ENCODE data around the gene SOX6.
"Not testable (repeated sequence)": the region's sequence is repeated elsewhere in the genome, so short reads cannot be mapped to it uniquely, and the experiment has no call there.

Gene SOX6

GRCh38 chr11:16032974-16033373 lies 323.4 kb downstream of the SOX6 start:
- TF ChIP-seq CTCF (IDR thresholded peaks at IDR 0.05; ENCODE audit: low read depth, low read length): no peak
- no peak for TF ChIP-seq EZH2phosphoT487 (IDR thresholded peaks at IDR 0.05; ENCODE audit: low read depth)

GRCh38 chr11:16031210-16031609 lies 325.1 kb downstream of the SOX6 start:
- TF ChIP-seq EZH2phosphoT487 (IDR thresholded peaks at IDR 0.05; ENCODE audit: low read depth) (no peak), CTCF (IDR thresholded peaks at IDR 0.05; ENCODE audit: low read depth, low read length) (no peak)
- Histone ChIP-seq H3K9me3 (ENCODE audit: insufficient read depth, low read length) (no peaks in the 10 kb centered on the region), H3K4me3 (ENCODE audit: low read length) (no peak overlapping the region), H3K27ac (ENCODE audit: low read length) (no peak overlapping the region), H2AFZ (ENCODE audit: low read depth, low read length) (no peak overlapping the region), H3K79me2 (ENCODE audit: low read length) (no peaks in the 10 kb centered on the region), H3K4me2 (ENCODE audit: low read length) (no peak overlapping the region), H3K27me3 (ENCODE audit: low read depth, low read length) (no peaks in the 10 kb centered on the region), H3K4me1 (ENCODE audit: low read length) (no peaks in the 10 kb centered on the region), H3K9ac (ENCODE audit: low read length) (no peak overlapping the region), H3K36me3 (replicated peaks; ENCODE audit: low read depth, low read length) (no peaks in the 10 kb centered on the region), H4K20me1 (ENCODE audit: insufficient read depth, low read length) (no peaks in the 10 kb centered on the region)

More at GRCh38 chr11:16032974-16033373, 323.4 kb downstream of the SOX6 start:
- H3K27ac ChIP-seq (ENCODE audit: low read length): no peak overlapping the region
- no peaks in the 10 kb centered on the region for H3K4me1 ChIP-seq (ENCODE audit: low read length)
- H2AFZ ChIP-seq (ENCODE audit: low read depth, low read length): no peak overlapping the region
- H3K9me3 ChIP-seq (ENCODE audit: insufficient read depth, low read length): no peaks in the 10 kb centered on the region
- no peaks in the 10 kb centered on the region for H3K79me2 ChIP-seq (ENCODE audit: low read length)
- H3K4me2 ChIP-seq (ENCODE audit: low read length): no peak overlapping the region
- H4K20me1 ChIP-seq (ENCODE audit: insufficient read depth, low read length): no peaks in the 10 kb centered on the region
- no peaks in the 10 kb centered on the region for H3K36me3 ChIP-seq (replicated peaks; ENCODE audit: low read depth, low read length)
- H3K27me3 ChIP-seq (ENCODE audit: low read depth, low read length): no peaks in the 10 kb centered on the region
- H3K4me3 ChIP-seq (ENCODE audit: low read length): no peak overlapping the region
- no peak overlapping the region for H3K9ac ChIP-seq (ENCODE audit: low read length)

GRCh38 chr11:16030664-16031063 lies 325.7 kb downstream of the SOX6 start:
- Histone ChIP-seq H3K79me2 (ENCODE audit: low read length) (no peaks in the 10 kb centered on the region), H3K4me2 (ENCODE audit: low read length) (no peak overlapping the region), H3K27ac (ENCODE audit: low read length) (no peak overlapping the region), H2AFZ (ENCODE audit: low read depth, low read length) (no peak overlapping the region), H3K27me3 (ENCODE audit: low read depth, low read length) (no peaks in the 10 kb centered on the region), H4K20me1 (ENCODE audit: insufficient read depth, low read length) (no peaks in the 10 kb centered on the region), H3K9me3 (ENCODE audit: insufficient read depth, low read length) (no peaks in the 10 kb centered on the region), H3K4me3 (ENCODE audit: low read length) (no peak overlapping the region), H3K36me3 (replicated peaks; ENCODE audit: low read depth, low read length) (no peaks in the 10 kb centered on the region), H3K9ac (ENCODE audit: low read length) (no peak overlapping the region), H3K4me1 (ENCODE audit: low read length) (no peaks in the 10 kb centered on the region)
- no peak for TF ChIP-seq CTCF (IDR thresholded peaks at IDR 0.05; ENCODE audit: low read depth, low read length)
- no peak for TF ChIP-seq EZH2phosphoT487 (IDR thresholded peaks at IDR 0.05; ENCODE audit: low read depth)

- H4K20me1 ChIP-seq (ENCODE audit: insufficient read depth, low read length); H3K4me2 ChIP-seq (ENCODE audit: low read length); H3K27ac ChIP-seq (ENCODE audit: low read length); H3K4me1 ChIP-seq (ENCODE audit: low read length); H3K4me3 ChIP-seq (ENCODE audit: low read length); H3K9me3 ChIP-seq (ENCODE audit: insufficient read depth, low read length); H3K79me2 ChIP-seq (ENCODE audit: low read length); H3K9ac ChIP-seq (ENCODE audit: low read length); H3K27me3 ChIP-seq (ENCODE audit: low read depth, low read length); H3K36me3 ChIP-seq (replicated peaks; ENCODE audit: low read depth, low read length); H2AFZ ChIP-seq (ENCODE audit: low read depth, low read length): not testable (repeated sequence)
Observed at GRCh38 chr11:16029151-16029550, 327.2 kb downstream of the SOX6 start.

GRCh38 chr11:16028419-16028818 lies 327.9 kb downstream of the SOX6 start:
- H3K4me2 ChIP-seq (ENCODE audit: low read length): no peak overlapping the region
- no peak overlapping the region for H3K9ac ChIP-seq (ENCODE audit: low read length)
- H2AFZ ChIP-seq (ENCODE audit: low read depth, low read length): no peak overlapping the region
- no peaks in the 10 kb centered on the region for H3K36me3 ChIP-seq (replicated peaks; ENCODE audit: low read depth, low read length)
- no peaks in the 10 kb centered on the region for H3K9me3 ChIP-seq (ENCODE audit: insufficient read depth, low read length)
- H3K79me2 ChIP-seq (ENCODE audit: low read length): no peaks in the 10 kb centered on the region
- H3K27ac ChIP-seq (ENCODE audit: low read length): no peak overlapping the region
- H3K4me3 ChIP-seq (ENCODE audit: low read length): no peak overlapping the region
- H3K27me3 ChIP-seq (ENCODE audit: low read depth, low read length): no peaks in the 10 kb centered on the region
- TF ChIP-seq EZH2phosphoT487 (IDR thresholded peaks at IDR 0.05; ENCODE audit: low read depth) (no peak), CTCF (IDR thresholded peaks at IDR 0.05; ENCODE audit: low read depth, low read length) (no peak)
- no peaks in the 10 kb centered on the region for H4K20me1 ChIP-seq (ENCODE audit: insufficient read depth, low read length)
- H3K4me1 ChIP-seq (ENCODE audit: low read length): no peaks in the 10 kb centered on the region
